ENCODE data around the gene OPN1MW3.
"Not testable (repeated sequence)": the region's sequence is repeated elsewhere in the genome, so short reads cannot be mapped to it uniquely, and the experiment has no call there.

Gene OPN1MW3

GRCh38 chrX:154296731-154297130 lies 39.3 kb downstream of the OPN1MW3 start:
- no peak for DNase-seq

GRCh38 chrX:154298312-154298711 lies 40.9 kb downstream of the OPN1MW3 start:
- DNase-seq = peak; percentile 94

- DNase-seq = no peak
Observed at GRCh38 chrX:154300816-154301215, 43.4 kb downstream of the OPN1MW3 start.

- not testable (repeated sequence) for DNase-seq
Observed at GRCh38 chrX:154302998-154303397, 45.6 kb downstream of the OPN1MW3 start.

- DNase-seq = no peak
Observed at GRCh38 chrX:154303476-154303875, 46.1 kb downstream of the OPN1MW3 start.

- DNase-seq = no peak
Observed at GRCh38 chrX:154304846-154305245, 47.5 kb downstream of the OPN1MW3 start.

GRCh38 chrX:154305541-154306205 lies 48.3 kb downstream of the OPN1MW3 start:
- DNase-seq = no peak

GRCh38 chrX:154307202-154307601 lies 49.8 kb downstream of the OPN1MW3 start:
- no peak for DNase-seq

GRCh38 chrX:154308108-154308946 lies 50.9 kb downstream of the OPN1MW3 start:
- DNase-seq = peak; percentile 69

- DNase-seq = no peak
Observed at GRCh38 chrX:154309041-154309775, 51.8 kb downstream of the OPN1MW3 start.

GRCh38 chrX:154310616-154311536 lies 53.5 kb downstream of the OPN1MW3 start:
- peak; percentile 48 for DNase-seq

GRCh38 chrX:154312116-154312515 lies 54.7 kb downstream of the OPN1MW3 start:
- no peak for DNase-seq

- DNase-seq = no peak
Observed at GRCh38 chrX:154313147-154313546, 55.8 kb downstream of the OPN1MW3 start.

GRCh38 chrX:154315416-154315815 lies 58.0 kb downstream of the OPN1MW3 start:
- DNase-seq = no peak

- peak; percentile 8 for DNase-seq
Observed at GRCh38 chrX:154317391-154317995, 60.1 kb downstream of the OPN1MW3 start.

- DNase-seq = no peak
Observed at GRCh38 chrX:154320406-154320805, 63.0 kb downstream of the OPN1MW3 start.
